Measurements from ENCODE around the gene TMEM123. TPM values are rescaled to one million over a fixed set of nuclear protein-coding genes. Genes with fewer than 3 reads are reported as not detected.

The TMEM123 gene
- total and polyA plus RNA-seq, 2 donors (not counting 1 experiment from before 2014, with no cell fraction given): 36.7 to 422 TPM

GRCh38 chr11:102429226-102429625 is 23.3 kb downstream of the TMEM123 start:
- ChIA-PET CTCF (no interaction called here), POLR2A (no interaction called here)
- Histone ChIP-seq H3K9me3 (ENCODE audit: control extremely low read depth in 1 of 3, control insufficient read depth in 2 of 3, insufficient read depth in 1 of 3, low read length in 2 of 3) (peaks cover 0 to 10% (median 9%) of the 10 kb centered on the region in 3 donors), H3K36me3 (replicated peaks in 1 of 2; ENCODE audit: control extremely low read depth in 1 of 2, control insufficient read depth in 1 of 2, extremely low read depth in 1 of 2, insufficient read depth in 2 of 2, low read length in 1 of 2) (peaks cover 3 to 14% of the 10 kb centered on the region in 2 experiments), H2AFZ (ENCODE audit: insufficient read depth, low read depth, low read length, poor library complexity, severe bottlenecking) (no peak overlapping the region), H3K4me3 (ENCODE audit: control extremely low read depth in 1 of 5, extremely low read depth in 1 of 5, insufficient read depth in 1 of 5, low read depth in 2 of 5, low read length in 4 of 5) (no peak overlapping the region), H3K27me3 (replicated peaks in 1 of 4; ENCODE audit: control extremely low read depth in 1 of 4, control insufficient read depth in 3 of 4, insufficient read depth in 4 of 4, low read length in 3 of 4) (no peaks in the 10 kb centered on the region), H3K79me2 (ENCODE audit: control insufficient read depth, insufficient read depth, low read length) (peaks cover 81% of the 10 kb centered on the region), H3K27ac (ENCODE audit: low read length in 2 of 2) (no peak overlapping the region), H3K9ac (ENCODE audit: low read length) (no peak overlapping the region), H3K4me2 (replicated peaks; ENCODE audit: low read depth, low read length, poor library complexity, severe bottlenecking) (no peak overlapping the region), H4K20me1 (ENCODE audit: control insufficient read depth, insufficient read depth, low read length, poor library complexity, severe bottlenecking) (peaks cover 5% of the 10 kb centered on the region), H3K4me1 (ENCODE audit: control insufficient read depth in 2 of 2, insufficient read depth in 2 of 2, low read length in 2 of 2) (peaks cover 25% of the 10 kb centered on the region in 2 donors)
- no CpG with 5 or more reads among the region's 3 CpGs for WGBS (ENCODE audit: insufficient coverage)
- no peak for DNase-seq
- intact Hi-C loops (cut with micrococcal nuclease): no loop called here
- peak overlapping the region; percentile 51 for H3K27ac Mint-ChIP-seq
- no peak for TF ChIP-seq EZH2 (IDR thresholded peaks at IDR 0.05; ENCODE audit: borderline replicate concordance, insufficient read depth, low read depth, low read length, poor library complexity, severe bottlenecking)
- TF ChIP-seq, protein P1, sequence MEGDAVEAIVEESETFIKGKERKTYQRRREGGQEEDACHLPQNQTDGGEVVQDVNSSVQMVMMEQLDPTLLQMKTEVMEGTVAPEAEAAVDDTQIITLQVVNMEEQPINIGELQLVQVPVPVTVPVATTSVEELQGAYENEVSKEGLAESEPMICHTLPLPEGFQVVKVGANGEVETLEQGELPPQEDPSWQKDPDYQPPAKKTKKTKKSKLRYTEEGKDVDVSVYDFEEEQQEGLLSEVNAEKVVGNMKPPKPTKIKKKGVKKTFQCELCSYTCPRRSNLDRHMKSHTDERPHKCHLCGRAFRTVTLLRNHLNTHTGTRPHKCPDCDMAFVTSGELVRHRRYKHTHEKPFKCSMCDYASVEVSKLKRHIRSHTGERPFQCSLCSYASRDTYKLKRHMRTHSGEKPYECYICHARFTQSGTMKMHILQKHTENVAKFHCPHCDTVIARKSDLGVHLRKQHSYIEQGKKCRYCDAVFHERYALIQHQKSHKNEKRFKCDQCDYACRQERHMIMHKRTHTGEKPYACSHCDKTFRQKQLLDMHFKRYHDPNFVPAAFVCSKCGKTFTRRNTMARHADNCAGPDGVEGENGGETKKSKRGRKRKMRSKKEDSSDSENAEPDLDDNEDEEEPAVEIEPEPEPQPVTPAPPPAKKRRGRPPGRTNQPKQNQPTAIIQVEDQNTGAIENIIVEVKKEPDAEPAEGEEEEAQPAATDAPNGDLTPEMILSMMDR (IDR thresholded peaks at IDR 0.05): no peak
- peaks cover 59% of the 10 kb centered on the region for H3K4me1 Mint-ChIP-seq
- ATAC-seq (ENCODE audit: low read depth): no peak
- peak overlapping the region; percentile 14 for H3K4me3 Mint-ChIP-seq
- no peaks in the 10 kb centered on the region for H3K9me3 Mint-ChIP-seq (ENCODE audit: insufficient read depth)
- H3K27me3 Mint-ChIP-seq: no peaks in the 10 kb centered on the region

GRCh38 chr11:102428696-102429095 is 23.9 kb downstream of the TMEM123 start:
- Histone ChIP-seq H3K27me3 (replicated peaks in 1 of 4; ENCODE audit: control extremely low read depth in 1 of 4, control insufficient read depth in 3 of 4, insufficient read depth in 4 of 4, low read length in 3 of 4) (no peaks in the 10 kb centered on the region), H4K20me1 (ENCODE audit: control insufficient read depth, insufficient read depth, low read length, poor library complexity, severe bottlenecking) (peaks cover 9% of the 10 kb centered on the region), H3K36me3 (replicated peaks in 1 of 2; ENCODE audit: control extremely low read depth in 1 of 2, control insufficient read depth in 1 of 2, extremely low read depth in 1 of 2, insufficient read depth in 2 of 2, low read length in 1 of 2) (peaks cover 3 to 14% of the 10 kb centered on the region in 2 experiments), H2AFZ (ENCODE audit: insufficient read depth, low read depth, low read length, poor library complexity, severe bottlenecking) (no peak overlapping the region), H3K4me2 (replicated peaks; ENCODE audit: low read depth, low read length, poor library complexity, severe bottlenecking) (no peak overlapping the region), H3K9me3 (ENCODE audit: control extremely low read depth in 1 of 3, control insufficient read depth in 2 of 3, insufficient read depth in 1 of 3, low read length in 2 of 3) (peaks cover 0 to 10% (median 9%) of the 10 kb centered on the region in 3 donors), H3K27ac (ENCODE audit: low read length in 2 of 2) (peak overlapping the region in 1 of 2 donors; percentile 3), H3K4me1 (ENCODE audit: control insufficient read depth in 2 of 2, insufficient read depth in 2 of 2, low read length in 2 of 2) (peaks cover 25% of the 10 kb centered on the region in 2 donors), H3K4me3 (ENCODE audit: control extremely low read depth in 1 of 5, extremely low read depth in 1 of 5, insufficient read depth in 1 of 5, low read depth in 2 of 5, low read length in 4 of 5) (no peak overlapping the region), H3K9ac (ENCODE audit: low read length) (no peak overlapping the region), H3K79me2 (ENCODE audit: control insufficient read depth, insufficient read depth, low read length) (peaks cover 76% of the 10 kb centered on the region)
- H3K27me3 Mint-ChIP-seq: no peaks in the 10 kb centered on the region
- intact Hi-C loops (cut with micrococcal nuclease): no loop called here
- peak overlapping the region; percentile 11 for H3K27ac Mint-ChIP-seq
- ATAC-seq (ENCODE audit: low read depth): no peak
- 93% methylated on average over 3 of the region's 4 CpGs for WGBS (ENCODE audit: insufficient coverage)
- DNase-seq: no peak
- POLR2A ChIA-PET: interaction anchor here (0.6 kb wide), 1 partner anchor 110 kb away, joined by 9 read pairs; no protein-coding TSS in a partner anchor
- no peaks in the 10 kb centered on the region for H3K9me3 Mint-ChIP-seq (ENCODE audit: insufficient read depth)
- no peak overlapping the region for H3K4me3 Mint-ChIP-seq
- peaks cover 61% of the 10 kb centered on the region for H3K4me1 Mint-ChIP-seq
- CTCF ChIA-PET: interaction anchor here (0.8 to 1.2 kb wide), 2 partner anchors 38 to 87 kb away, joined by 3 to 4 read pairs; no protein-coding TSS in a partner anchor
- TF ChIP-seq, protein P1 (IDR thresholded peaks at IDR 0.05): no peak
- no peak for TF ChIP-seq EZH2 (IDR thresholded peaks at IDR 0.05; ENCODE audit: borderline replicate concordance, insufficient read depth, low read depth, low read length, poor library complexity, severe bottlenecking)

Measured in B cell (primary cell).